GM12864 (cell line): ENCODE measurements around the gene CBX6.

Source experiments
- DNase-seq: peaks from one replicate; pipeline ENCODE4 v3.0.0-alpha.2; 2011; ENCODE audit warnings: low read depth
- H3K4me3 ChIP-seq: 2 replicates; pipeline ENCODE4 v1.5.1; 2011; ENCODE audit warnings: mild to moderate bottlenecking, low read depth, low read length, control low read depth
- TF ChIP-seq, protein P1 (sequence below): IDR thresholded peaks from 2 replicates; pipeline ENCODE4 v1.5.1; 2011; ENCODE audit warnings: low read depth, mild to moderate bottlenecking, moderate library complexity, low read length, control low read depth, inconsistent platforms; ENCODE audit errors: missing control alignments

CBX6 gene

DNA sequence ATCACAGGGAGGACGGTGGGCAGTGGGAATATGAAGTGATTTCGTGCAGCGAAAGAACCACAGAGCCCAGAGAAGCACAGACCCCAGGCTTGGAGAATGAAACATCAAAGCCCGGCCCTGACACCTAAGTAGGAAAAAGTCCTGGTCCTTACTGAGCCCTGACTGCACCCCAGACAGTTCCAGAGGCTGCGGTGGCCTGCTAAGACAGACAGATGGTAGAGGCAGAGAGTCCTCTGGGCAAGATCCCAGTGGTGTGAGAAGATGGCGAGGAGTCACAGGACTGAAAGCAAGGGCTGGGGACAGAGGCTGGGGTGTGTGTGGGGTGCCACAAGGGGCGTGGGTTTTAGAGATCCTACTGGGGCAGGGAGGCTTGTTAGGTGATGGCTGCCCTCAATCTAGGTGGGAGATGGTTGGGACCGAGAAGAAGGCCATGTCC, 3.7 kb downstream of the CBX6 start:
- TF ChIP-seq, protein P1, sequence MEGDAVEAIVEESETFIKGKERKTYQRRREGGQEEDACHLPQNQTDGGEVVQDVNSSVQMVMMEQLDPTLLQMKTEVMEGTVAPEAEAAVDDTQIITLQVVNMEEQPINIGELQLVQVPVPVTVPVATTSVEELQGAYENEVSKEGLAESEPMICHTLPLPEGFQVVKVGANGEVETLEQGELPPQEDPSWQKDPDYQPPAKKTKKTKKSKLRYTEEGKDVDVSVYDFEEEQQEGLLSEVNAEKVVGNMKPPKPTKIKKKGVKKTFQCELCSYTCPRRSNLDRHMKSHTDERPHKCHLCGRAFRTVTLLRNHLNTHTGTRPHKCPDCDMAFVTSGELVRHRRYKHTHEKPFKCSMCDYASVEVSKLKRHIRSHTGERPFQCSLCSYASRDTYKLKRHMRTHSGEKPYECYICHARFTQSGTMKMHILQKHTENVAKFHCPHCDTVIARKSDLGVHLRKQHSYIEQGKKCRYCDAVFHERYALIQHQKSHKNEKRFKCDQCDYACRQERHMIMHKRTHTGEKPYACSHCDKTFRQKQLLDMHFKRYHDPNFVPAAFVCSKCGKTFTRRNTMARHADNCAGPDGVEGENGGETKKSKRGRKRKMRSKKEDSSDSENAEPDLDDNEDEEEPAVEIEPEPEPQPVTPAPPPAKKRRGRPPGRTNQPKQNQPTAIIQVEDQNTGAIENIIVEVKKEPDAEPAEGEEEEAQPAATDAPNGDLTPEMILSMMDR, result no peak
- no peak overlapping the region for H3K4me3 ChIP-seq
- no peak for DNase-seq

- DNase-seq, result no peak
- TF ChIP-seq, protein P1, result no peak
- H3K4me3 ChIP-seq, result no peak overlapping the region
These were observed 4.3 kb downstream of the CBX6 start for GRCh38 chr22:38867471-38868285.

GRCh38 chr22:38867124-38867455, 4.9 kb downstream of the CBX6 start:
- no peak for DNase-seq
- TF ChIP-seq, protein P1, result no peak
- no peak overlapping the region for H3K4me3 ChIP-seq

GRCh38 chr22:38866399-38867123, 5.5 kb downstream of the CBX6 start:
- TF ChIP-seq, protein P1, result no peak
- no peak overlapping the region for H3K4me3 ChIP-seq
- no peak for DNase-seq

- TF ChIP-seq, protein P1, result no peak
These were observed 6.0 kb downstream of the CBX6 start for GRCh38 chr22:38866024-38866398.

DNA sequence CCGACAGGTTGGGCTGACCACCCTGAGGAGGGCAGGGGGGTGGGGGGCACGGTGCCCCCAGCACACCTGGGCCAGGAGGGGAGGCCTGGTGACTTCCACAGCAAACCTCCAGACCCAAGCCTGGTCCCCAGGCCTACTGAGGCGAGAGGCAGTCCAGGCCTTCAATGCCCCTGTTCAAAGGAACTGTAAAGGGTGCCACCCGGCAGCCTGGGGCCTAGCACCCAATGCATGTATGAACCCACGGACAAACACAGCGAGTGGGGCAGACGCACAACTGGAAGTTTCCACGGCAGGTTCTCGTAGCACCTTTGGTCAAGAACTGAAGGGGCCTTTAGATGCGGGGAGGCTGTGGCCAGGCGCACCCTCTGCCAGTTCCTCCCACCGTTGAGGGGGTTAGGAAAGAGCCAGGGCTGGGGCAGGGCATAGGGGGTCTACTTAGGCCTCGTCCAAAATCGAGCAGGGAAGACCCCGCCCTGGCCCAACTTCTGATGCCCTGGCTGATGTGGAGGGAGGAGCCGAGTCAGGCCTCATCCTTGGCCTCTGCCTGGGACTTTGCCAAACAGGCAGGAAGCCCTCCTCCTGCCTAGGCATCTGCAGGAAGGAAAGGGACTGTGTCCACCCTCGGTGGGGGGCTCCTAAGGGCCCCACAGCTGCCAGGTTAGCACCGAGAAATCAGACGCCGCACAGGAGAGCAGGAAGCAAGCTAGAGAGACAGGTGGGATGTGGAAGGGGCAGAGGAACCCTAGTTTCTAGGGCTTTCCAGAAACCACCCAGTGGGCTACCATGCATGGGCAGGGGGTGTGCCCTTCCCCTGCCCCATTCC, 6.6 kb downstream of the CBX6 start:
- no peak overlapping the region for H3K4me3 ChIP-seq
- TF ChIP-seq, protein P1, result no peak
- DNase-seq, result no peak

More at GRCh38 chr22:38866024-38866398, 6.0 kb downstream of the CBX6 start:
- no peak overlapping the region for H3K4me3 ChIP-seq
- DNase-seq, result no peak
